ENCODE data around the gene TRAPPC4. TPM values are rescaled to one million over a fixed set of nuclear protein-coding genes. Genes with fewer than 3 reads are reported as not detected.
"Not testable (repeated sequence)": the region's sequence is repeated elsewhere in the genome, so short reads cannot be mapped to it uniquely, and the experiment has no call there.

The TRAPPC4 gene
- polyA plus RNA-seq, 1 donor (not counting 4 experiments of a cell fraction or from before 2014, with no cell fraction given) = 121 TPM

GRCh38 chr11:118980191-118980881 lies 38.2 kb upstream of the TRAPPC4 start:
- TF ChIP-seq CTCF (optimal IDR thresholded peaks at IDR 0.05 in 1 of 3, IDR thresholded peaks at IDR 0.05 in 1 of 3, conservative IDR thresholded peaks at IDR 0.05 in 1 of 3; ENCODE audit: extremely low read depth in 1 of 3, insufficient read depth in 2 of 3, low read length in 3 of 3) (no peak), EZH2 (IDR thresholded peaks at IDR 0.05; ENCODE audit: low read length) (no peak)
- dilution Hi-C loops (cut with MboI; ENCODE audit: extremely low pct_ligation_motif_present, low sequenced_read_pairs) = no loop called here
- H3K36me3 ChIP-seq (ENCODE audit: control insufficient read depth in 2 of 2, extremely low read depth in 1 of 2, insufficient read depth in 2 of 2, low read length in 2 of 2) = no peaks in the 10 kb centered on the region
- no peaks in the 10 kb centered on the region for H3K9me1 ChIP-seq (ENCODE audit: control insufficient read depth, extremely low read depth, insufficient read depth, low read length)
- H3K79me2 ChIP-seq (ENCODE audit: control insufficient read depth, insufficient read depth, low read length) = no peaks in the 10 kb centered on the region
- FAIRE-seq (no peak), DNase-seq (ENCODE audit: low read depth, low spot score) (no peak)
- H3K27ac ChIP-seq (ENCODE audit: control insufficient read depth, insufficient read depth, low read length) = no peak overlapping the region
- H4K20me1 ChIP-seq (ENCODE audit: control insufficient read depth, extremely low read depth, insufficient read depth, low read length) = no peaks in the 10 kb centered on the region
- no peak overlapping the region for H2AFZ ChIP-seq (ENCODE audit: control insufficient read depth, low read length)
- no peak overlapping the region for H3K9ac ChIP-seq (ENCODE audit: control insufficient read depth, extremely low read depth, insufficient read depth, low read length)
- no peak overlapping the region for H3K4me2 ChIP-seq (ENCODE audit: control insufficient read depth, extremely low read depth, insufficient read depth, low read depth, low read length)
- no peaks in the 10 kb centered on the region for H3K27me3 ChIP-seq (ENCODE audit: control insufficient read depth, extremely low read depth, insufficient read depth, low read length)
- H3K9me3 ChIP-seq (ENCODE audit: control insufficient read depth, low read depth, low read length) = no peaks in the 10 kb centered on the region
- no peaks in the 10 kb centered on the region for H3K4me1 ChIP-seq (ENCODE audit: control insufficient read depth, extremely low read depth, insufficient read depth, low read length)
- no peak overlapping the region for H3K4me3 ChIP-seq (ENCODE audit: control insufficient read depth in 2 of 3, extremely low read depth in 1 of 3, insufficient read depth in 2 of 3, low read depth in 1 of 3, low read length in 3 of 3)

- not testable (repeated sequence) for H3K4me2 ChIP-seq (ENCODE audit: control insufficient read depth, extremely low read depth, insufficient read depth, low read depth, low read length); FAIRE-seq
Measured at GRCh38 chr11:118984337-118984736, 34.2 kb upstream of the TRAPPC4 start.

GRCh38 chr11:118984825-118985224 lies 33.7 kb upstream of the TRAPPC4 start:
- H3K9me1 ChIP-seq (ENCODE audit: control insufficient read depth, extremely low read depth, insufficient read depth, low read length) = no peaks in the 10 kb centered on the region
- no peaks in the 10 kb centered on the region for H3K9me3 ChIP-seq (ENCODE audit: control insufficient read depth, low read depth, low read length)
- no peaks in the 10 kb centered on the region for H3K79me2 ChIP-seq (ENCODE audit: control insufficient read depth, insufficient read depth, low read length)
- no peaks in the 10 kb centered on the region for H3K36me3 ChIP-seq (ENCODE audit: control insufficient read depth in 2 of 2, extremely low read depth in 1 of 2, insufficient read depth in 2 of 2, low read length in 2 of 2)
- DNase-seq (ENCODE audit: low read depth, low spot score) (no peak), FAIRE-seq (no peak)
- dilution Hi-C loops (cut with MboI; ENCODE audit: extremely low pct_ligation_motif_present, low sequenced_read_pairs) = no loop called here
- no peak for TF ChIP-seq CTCF (optimal IDR thresholded peaks at IDR 0.05 in 1 of 3, IDR thresholded peaks at IDR 0.05 in 1 of 3, conservative IDR thresholded peaks at IDR 0.05 in 1 of 3; ENCODE audit: extremely low read depth in 1 of 3, insufficient read depth in 2 of 3, low read length in 3 of 3)
- TF ChIP-seq EZH2 (IDR thresholded peaks at IDR 0.05; ENCODE audit: low read length) = no peak
- no peaks in the 10 kb centered on the region for H3K27me3 ChIP-seq (ENCODE audit: control insufficient read depth, extremely low read depth, insufficient read depth, low read length)
- peaks cover 9% of the 10 kb centered on the region for H3K4me1 ChIP-seq (ENCODE audit: control insufficient read depth, extremely low read depth, insufficient read depth, low read length)
- H3K4me3 ChIP-seq (ENCODE audit: control insufficient read depth in 2 of 3, extremely low read depth in 1 of 3, insufficient read depth in 2 of 3, low read depth in 1 of 3, low read length in 3 of 3) = no peak overlapping the region
- no peak overlapping the region for H3K9ac ChIP-seq (ENCODE audit: control insufficient read depth, extremely low read depth, insufficient read depth, low read length)
- no peak overlapping the region for H2AFZ ChIP-seq (ENCODE audit: control insufficient read depth, low read length)
- no peak overlapping the region for H3K27ac ChIP-seq (ENCODE audit: control insufficient read depth, insufficient read depth, low read length)
- no peaks in the 10 kb centered on the region for H4K20me1 ChIP-seq (ENCODE audit: control insufficient read depth, extremely low read depth, insufficient read depth, low read length)
- H3K4me2 ChIP-seq (ENCODE audit: control insufficient read depth, extremely low read depth, insufficient read depth, low read depth, low read length) = no peak overlapping the region

More at GRCh38 chr11:118984337-118984736, 34.2 kb upstream of the TRAPPC4 start:
- dilution Hi-C loops (cut with MboI; ENCODE audit: extremely low pct_ligation_motif_present, low sequenced_read_pairs); H3K9me1 ChIP-seq (ENCODE audit: control insufficient read depth, extremely low read depth, insufficient read depth, low read length); H2AFZ ChIP-seq (ENCODE audit: control insufficient read depth, low read length); H3K9ac ChIP-seq (ENCODE audit: control insufficient read depth, extremely low read depth, insufficient read depth, low read length); H3K27me3 ChIP-seq (ENCODE audit: control insufficient read depth, extremely low read depth, insufficient read depth, low read length); H3K4me1 ChIP-seq (ENCODE audit: control insufficient read depth, extremely low read depth, insufficient read depth, low read length); H3K4me3 ChIP-seq (ENCODE audit: control insufficient read depth in 2 of 3, extremely low read depth in 1 of 3, insufficient read depth in 2 of 3, low read depth in 1 of 3, low read length in 3 of 3); H3K9me3 ChIP-seq (ENCODE audit: control insufficient read depth, low read depth, low read length); H3K36me3 ChIP-seq (ENCODE audit: control insufficient read depth in 2 of 2, extremely low read depth in 1 of 2, insufficient read depth in 2 of 2, low read length in 2 of 2); DNase-seq (ENCODE audit: low read depth, low spot score); H3K79me2 ChIP-seq (ENCODE audit: control insufficient read depth, insufficient read depth, low read length); H4K20me1 ChIP-seq (ENCODE audit: control insufficient read depth, extremely low read depth, insufficient read depth, low read length); H3K27ac ChIP-seq (ENCODE audit: control insufficient read depth, insufficient read depth, low read length): not testable (repeated sequence)
